Measurements from ENCODE around the gene EVX2. TPM values are rescaled to one million over a fixed set of nuclear protein-coding genes. Genes with fewer than 3 reads are reported as not detected.

Gene EVX2
- total RNA-seq, 1 experiment from 2014 or later: not detected

- no peak overlapping the region for H3K4me2 ChIP-seq (ENCODE audit: low read length)
- no TSS peak for BruUV-seq (replicated peaks)
- H3K4me3 ChIP-seq (ENCODE audit: low read length): no peak overlapping the region
- no peaks in the 10 kb centered on the region for H3K36me3 ChIP-seq (ENCODE audit: low read depth, low read length)
- ATAC-seq (no peak), DNase-seq (no peak)
- no peaks in the 10 kb centered on the region for H3K27me3 ChIP-seq (ENCODE audit: low read length)
- H4K20me1 ChIP-seq (ENCODE audit: low read length): no peaks in the 10 kb centered on the region
- no peak overlapping the region for H2AFZ ChIP-seq (ENCODE audit: low read length)
- H3K9me3 ChIP-seq (ENCODE audit: low read length): no peaks in the 10 kb centered on the region
- no peak overlapping the region for H3K27ac ChIP-seq (ENCODE audit: low read length)
- TF ChIP-seq EZH2phosphoT487 (IDR thresholded peaks at IDR 0.05; ENCODE audit: borderline replicate concordance, low read length): no peak
- no peak for TF ChIP-seq CTCF (conservative IDR thresholded peaks at IDR 0.05; ENCODE audit: low read depth, low read length)
- no peak for TF ChIP-seq EZH2 (IDR thresholded peaks at IDR 0.05; ENCODE audit: low read length, unreplicated experiment)
- H3K9me2 ChIP-seq (replicated peaks; ENCODE audit: low read length): no peaks in the 10 kb centered on the region
- intact Hi-C loops (cut with micrococcal nuclease): no loop called here
- H3K79me2 ChIP-seq (ENCODE audit: low read length): peaks cover 6% of the 10 kb centered on the region; the same call in 1 of the 2 replicates
- H3K9ac ChIP-seq (ENCODE audit: low read length): no peak overlapping the region
- peaks cover 20% of the 10 kb centered on the region for H3K4me1 ChIP-seq (ENCODE audit: insufficient read depth, low read length)
- POLR2A ChIA-PET (ENCODE audit: unreplicated experiment): interaction anchor here (0.6 kb wide), 1 partner anchor 478 kb away, joined by 4 read pairs; no protein-coding TSS in a partner anchor
- CTCF ChIA-PET: interaction anchor here (0.6 to 2.1 kb wide), 5 partner anchors 323 to 929 kb away, joined by 3 to 18 read pairs (median 5); no protein-coding TSS in a partner anchor
- peaks cover 4% of the 10 kb centered on the region for H3F3A ChIP-seq (ENCODE audit: low read length, unreplicated experiment)
Observed at GRCh38 chr2:176132205-176133171, 48.7 kb upstream of the EVX2 start.

GRCh38 chr2:176131848-176132158, 48.0 kb upstream of the EVX2 start:
- H3K9ac ChIP-seq (ENCODE audit: low read length): no peak overlapping the region
- CTCF ChIA-PET: interaction anchor here (0.6 to 2.1 kb wide), 5 partner anchors 323 to 928 kb away, joined by 3 to 18 read pairs (median 5); no protein-coding TSS in a partner anchor

More at GRCh38 chr2:176131848-176132158, 48.0 kb upstream of the EVX2 start:
- Histone ChIP-seq H3K4me1 (ENCODE audit: insufficient read depth, low read length) (peaks cover 20% of the 10 kb centered on the region), H3K79me2 (ENCODE audit: low read length) (peaks cover under 1% of the 10 kb centered on the region; the same call in 1 of the 2 replicates), H3F3A (ENCODE audit: low read length, unreplicated experiment) (peaks cover 4% of the 10 kb centered on the region), H3K27ac (ENCODE audit: low read length) (no peak overlapping the region), H3K4me2 (ENCODE audit: low read length) (peak overlapping the region; percentile 99), H3K9me3 (ENCODE audit: low read length) (no peaks in the 10 kb centered on the region), H3K4me3 (ENCODE audit: low read length) (peak overlapping the region; percentile 81), H2AFZ (ENCODE audit: low read length) (no peak overlapping the region), H4K20me1 (ENCODE audit: low read length) (no peaks in the 10 kb centered on the region), H3K9me2 (replicated peaks; ENCODE audit: low read length) (no peaks in the 10 kb centered on the region), H3K27me3 (ENCODE audit: low read length) (no peaks in the 10 kb centered on the region), H3K36me3 (ENCODE audit: low read depth, low read length) (no peaks in the 10 kb centered on the region; the same call in 1 of the 2 replicates)
- DNase-seq (no peak), ATAC-seq (no peak)
- TF ChIP-seq EZH2 (IDR thresholded peaks at IDR 0.05; ENCODE audit: low read length, unreplicated experiment): no peak
- no peak for TF ChIP-seq CTCF (conservative IDR thresholded peaks at IDR 0.05; ENCODE audit: low read depth, low read length)
- no peak for TF ChIP-seq EZH2phosphoT487 (IDR thresholded peaks at IDR 0.05; ENCODE audit: borderline replicate concordance, low read length)
- POLR2A ChIA-PET (ENCODE audit: unreplicated experiment): interaction anchor here (0.6 kb wide), 1 partner anchor 479 kb away, joined by 4 read pairs; no protein-coding TSS in a partner anchor
- no TSS peak for BruUV-seq (replicated peaks)
- intact Hi-C loops (cut with micrococcal nuclease): no loop called here

Measured in PC-3 (cell line).